Stimulated activated CD4-positive, alpha-beta T cell treated with anti-CD3 and anti-CD28 coated beads, Interleukin-4, amount 100 ng/mL, for 1 hour (primary cell): Measurements from ENCODE around the gene PLA2G2D.
"Not testable (repeated sequence)": the region's sequence is repeated elsewhere in the genome, so short reads cannot be mapped to it uniquely, and the experiment has no call there.

Experiments used
- DNase-seq: peaks from one replicate; pipeline ENCODE4 v3.0.0-alpha.2; 2020

PLA2G2D gene

DNA sequence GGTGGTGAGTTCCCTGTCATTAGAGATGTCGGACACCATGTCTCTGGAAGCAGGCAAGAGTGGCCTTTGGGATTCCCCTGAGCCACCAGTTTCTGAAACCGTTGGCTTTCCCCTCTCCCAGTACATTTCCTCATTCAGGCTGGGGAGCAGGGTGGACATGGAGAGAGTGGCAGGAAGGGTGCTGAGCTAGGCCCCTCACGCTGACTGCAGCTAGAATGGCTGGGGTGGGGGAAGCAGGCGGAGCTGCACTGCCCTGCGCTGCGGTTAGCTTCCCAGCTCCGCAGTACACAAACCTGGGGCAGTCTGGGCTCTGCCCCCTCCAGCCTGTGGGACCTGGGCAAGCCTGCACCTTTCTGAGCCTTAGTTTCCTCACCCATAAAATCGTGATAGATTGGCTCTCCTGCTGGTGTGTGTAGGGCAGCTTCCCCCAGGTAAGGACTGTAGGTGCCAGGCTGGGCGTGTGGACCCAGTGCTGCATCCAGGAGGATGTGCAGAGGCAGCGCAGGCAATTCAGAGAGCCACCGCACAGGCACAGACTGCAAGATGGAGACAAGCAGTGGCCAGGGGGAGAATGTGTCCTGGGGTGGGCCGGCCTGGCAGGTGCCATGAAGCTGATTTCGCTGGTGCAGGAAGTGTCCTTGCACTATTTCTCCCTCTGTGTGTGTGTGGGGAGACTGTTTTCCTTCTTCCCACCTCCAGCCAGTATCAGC, 22.8 kb upstream of the PLA2G2D start:
- no peak for DNase-seq

DNA sequence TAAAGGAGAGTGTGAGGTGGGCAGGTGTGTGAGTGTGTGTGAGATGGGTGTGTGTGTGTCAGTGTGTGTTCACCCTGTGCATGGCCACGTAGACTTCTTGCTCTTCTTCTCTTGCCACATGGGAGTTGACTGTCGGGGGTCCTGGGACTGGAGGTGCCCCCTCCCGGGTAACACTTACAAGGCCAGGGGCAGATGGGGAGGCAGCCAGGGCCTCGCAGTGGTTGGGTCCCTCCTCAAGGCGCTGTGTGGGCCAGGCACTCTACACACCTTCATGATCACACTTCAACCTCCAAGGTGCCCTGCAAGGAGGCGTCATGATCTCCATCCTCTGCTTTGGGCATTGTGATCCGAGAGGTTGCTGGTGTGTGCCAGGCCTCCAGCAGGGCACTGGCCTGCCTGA, 22.1 kb upstream of the PLA2G2D start:
- no peak for DNase-seq

DNA sequence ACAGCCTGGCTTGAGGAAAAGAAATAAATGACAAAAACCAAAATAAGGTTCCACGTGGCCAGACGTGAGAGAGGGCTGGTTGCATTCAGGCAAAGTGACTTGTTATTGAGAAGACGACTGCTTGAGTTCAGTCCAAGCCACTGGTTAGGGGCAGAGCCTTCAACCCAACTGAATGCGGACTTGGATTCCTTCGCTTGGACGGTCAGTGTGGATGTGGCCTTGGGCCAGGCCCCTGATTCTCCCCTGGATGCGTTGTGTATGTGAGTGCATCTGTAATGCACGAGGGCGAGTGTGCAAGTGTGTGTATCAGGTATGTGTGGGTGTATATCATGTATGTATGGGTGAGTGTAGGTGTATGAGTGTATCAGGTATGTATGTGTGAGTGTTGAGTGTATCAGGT, 21.7 kb upstream of the PLA2G2D start:
- no peak for DNase-seq

DNA sequence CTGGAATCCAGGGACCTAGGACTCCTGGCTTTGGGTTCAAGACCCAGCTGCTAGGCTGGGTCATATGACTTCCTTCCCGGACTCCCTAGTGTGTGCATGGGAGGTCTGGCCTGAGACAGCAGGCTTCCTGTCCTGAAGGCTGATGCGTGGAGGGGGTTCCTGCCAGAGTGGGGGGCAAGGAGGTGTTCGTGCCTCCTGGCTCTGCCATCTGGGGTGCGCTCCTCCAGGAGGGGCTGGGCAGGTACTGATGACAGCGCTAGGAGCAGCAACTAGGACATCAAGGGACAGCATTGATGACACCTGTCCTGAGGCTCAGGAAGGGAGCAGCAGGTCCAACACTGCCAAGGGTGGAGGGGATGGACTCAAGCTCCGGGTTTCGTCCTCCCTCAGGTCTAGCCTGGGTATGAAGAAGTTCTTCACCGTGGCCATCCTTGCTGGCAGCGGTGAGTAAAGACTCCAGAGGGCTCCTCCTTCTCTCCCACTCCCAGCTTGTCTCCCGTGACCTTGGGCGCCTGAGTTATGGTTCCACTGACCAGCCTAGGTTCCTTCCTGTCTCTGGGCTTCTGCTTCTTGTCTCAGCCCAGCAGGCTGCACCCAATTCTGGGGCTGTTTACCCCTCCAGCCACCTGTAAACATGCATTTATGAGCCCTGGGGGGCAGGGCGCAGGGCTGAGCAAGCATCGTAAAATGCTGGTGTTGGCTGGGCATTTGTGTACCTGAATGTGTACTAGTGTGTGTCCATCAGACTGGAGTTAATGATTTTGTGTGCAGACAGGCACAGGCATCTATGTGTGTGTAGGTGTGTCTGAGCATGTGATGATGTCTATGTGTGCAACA, 20.7 kb upstream of the PLA2G2D start:
- DNase-seq, result no peak

DNA sequence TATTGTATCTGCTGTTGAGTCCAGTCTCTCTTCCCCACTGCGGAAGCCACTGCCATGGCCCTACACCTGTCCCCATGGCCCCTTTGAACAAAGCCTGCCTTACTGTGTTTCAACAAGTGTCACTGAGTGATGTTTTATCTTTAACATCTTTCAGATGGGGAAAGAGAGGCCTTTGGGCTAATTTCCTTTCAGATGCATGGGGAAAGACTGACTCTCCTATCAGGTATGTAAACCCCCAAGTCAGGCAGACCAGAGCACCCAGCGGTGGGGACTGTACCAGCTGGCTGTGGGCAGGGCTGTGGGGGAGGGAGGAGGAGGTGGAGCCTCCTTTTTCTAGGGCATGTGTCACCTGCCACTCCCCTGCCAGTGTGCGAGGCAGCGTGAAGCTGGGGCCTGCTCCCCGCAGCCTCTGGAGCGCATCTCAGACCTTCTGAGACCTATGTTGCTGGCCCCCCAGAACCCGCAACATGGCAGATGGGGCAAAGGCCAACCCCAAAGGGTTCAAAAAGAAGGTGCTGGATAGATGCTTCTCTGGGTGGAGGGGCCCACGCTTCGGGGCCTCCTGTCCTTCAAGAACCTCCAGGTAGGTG, 19.7 kb upstream of the PLA2G2D start, which contains the start of gene PLA2G2F:
PLA2G2F (plus strand) TSS at position 363 of the 590 bp plus-strand sequence; CDS start at position 468, 105 bp downstream.
- no peak for DNase-seq

DNA sequence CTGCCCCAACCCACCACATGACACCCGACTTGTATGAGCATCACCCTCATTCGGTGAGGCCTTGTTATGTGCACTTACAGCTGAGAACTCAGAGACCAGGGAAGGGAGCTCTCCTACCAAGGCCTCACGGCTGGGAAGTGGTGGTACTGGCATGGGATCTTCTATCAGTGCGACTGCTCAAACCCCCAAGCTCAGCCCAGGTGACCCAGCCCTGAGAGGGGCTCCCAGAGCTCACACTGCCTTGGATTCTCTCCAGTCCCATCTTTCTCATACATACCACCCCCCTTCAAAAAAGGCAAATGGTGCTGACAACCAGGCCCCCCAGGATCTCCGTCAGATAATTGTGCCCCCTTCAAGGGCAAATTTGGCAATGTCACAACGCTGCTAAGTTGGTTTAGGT, 19.0 kb upstream of the PLA2G2D start:
- no peak for DNase-seq

DNA sequence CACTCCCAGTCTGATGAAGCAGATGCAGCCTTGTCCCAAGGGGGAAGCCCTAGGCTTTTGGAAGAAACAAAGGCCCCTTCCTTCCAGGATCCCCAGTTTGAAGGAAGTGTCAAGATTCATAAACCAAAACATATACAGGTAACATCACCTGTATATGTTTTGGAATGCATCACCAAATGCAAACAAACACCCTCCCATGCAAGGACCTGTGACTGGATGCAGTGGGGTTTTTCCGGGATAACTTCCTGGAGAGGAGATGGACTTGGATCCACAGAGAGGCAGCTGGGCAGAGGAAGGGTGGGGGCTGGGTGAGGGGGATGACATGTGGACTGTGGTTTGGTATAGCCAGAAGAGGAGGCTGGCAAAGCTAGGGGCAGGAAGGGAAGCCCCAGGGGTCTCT, 18.3 kb upstream of the PLA2G2D start:
- DNase-seq, result no peak

DNA sequence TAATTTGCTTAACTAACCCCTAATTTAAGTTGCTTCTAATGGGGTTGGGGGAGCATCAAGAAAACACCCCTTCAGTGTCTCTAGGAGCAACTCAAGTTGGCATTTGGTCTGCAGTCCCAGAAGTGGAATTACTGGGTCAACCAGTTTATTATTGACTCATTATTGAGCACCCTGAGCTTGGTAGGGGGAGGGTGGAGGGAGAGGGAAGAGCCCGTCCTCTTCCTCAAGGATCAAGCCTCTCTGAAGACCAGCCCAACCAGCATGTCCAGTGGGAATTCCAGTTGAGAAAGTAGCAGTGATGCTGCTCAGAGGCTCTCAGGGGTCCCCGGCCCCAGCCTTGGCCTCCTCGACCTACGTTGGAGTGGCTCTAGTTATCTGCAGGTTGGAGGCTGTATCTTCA, 17.7 kb upstream of the PLA2G2D start:
- DNase-seq, result no peak

DNA sequence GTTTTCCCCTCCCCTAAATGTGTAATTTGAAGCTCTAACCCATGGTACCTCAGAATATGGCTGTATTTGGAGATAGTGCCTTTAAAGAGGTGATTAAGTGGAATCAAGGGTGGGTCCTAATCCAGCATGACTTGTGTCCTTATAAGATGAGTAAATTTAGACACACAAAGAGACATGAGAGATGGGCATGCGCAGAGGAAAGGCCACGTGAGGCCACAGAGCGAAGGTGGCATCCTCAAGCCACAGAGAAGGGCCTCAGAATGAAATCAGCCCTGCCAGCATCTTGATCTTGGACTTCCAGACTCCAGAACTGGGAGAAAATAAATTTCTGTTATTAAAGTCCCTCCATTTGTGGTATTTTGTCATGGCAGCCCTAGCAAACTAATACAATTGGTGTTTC, 16.9 kb upstream of the PLA2G2D start:
- no peak for DNase-seq

DNA sequence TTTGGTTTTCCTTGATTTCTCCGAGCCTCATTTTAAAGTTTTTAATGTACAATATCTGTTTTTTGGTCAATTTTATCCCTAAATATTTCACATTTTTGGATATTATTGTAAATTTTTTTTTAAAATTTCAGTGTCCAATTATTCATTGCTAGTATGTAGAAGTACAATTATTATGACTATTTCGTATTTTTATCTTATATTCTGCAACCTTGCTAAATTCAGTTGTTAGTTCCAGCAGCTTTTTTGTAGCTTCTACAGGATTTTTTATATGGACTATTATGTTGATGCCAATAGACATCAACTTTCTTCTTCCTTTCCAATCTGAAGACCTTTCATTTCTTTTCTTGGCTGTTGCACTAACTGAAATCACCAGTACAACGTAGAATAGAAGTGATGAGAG, 15.7 kb upstream of the PLA2G2D start:
- no peak for DNase-seq

DNA sequence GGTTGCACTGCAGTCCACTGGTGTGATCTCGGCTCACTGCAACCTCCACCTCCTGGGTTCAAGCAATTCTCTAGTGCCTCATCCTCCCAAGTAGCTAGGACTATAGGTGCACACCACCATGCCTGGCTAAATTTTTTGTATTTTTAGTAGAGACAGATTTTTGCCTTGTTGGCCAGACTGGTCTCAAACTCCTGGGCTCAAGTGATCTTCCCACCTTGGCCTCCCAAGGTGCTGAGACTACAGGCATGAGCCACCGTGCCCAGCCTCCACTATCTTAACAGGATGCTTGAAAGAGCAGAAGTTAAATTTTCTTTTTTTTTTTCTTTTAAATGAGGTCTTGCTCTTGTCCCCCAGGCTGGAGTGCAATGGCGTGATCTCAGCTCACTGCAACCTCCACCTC, 11.2 kb upstream of the PLA2G2D start:
- not testable (repeated sequence) for DNase-seq

DNA sequence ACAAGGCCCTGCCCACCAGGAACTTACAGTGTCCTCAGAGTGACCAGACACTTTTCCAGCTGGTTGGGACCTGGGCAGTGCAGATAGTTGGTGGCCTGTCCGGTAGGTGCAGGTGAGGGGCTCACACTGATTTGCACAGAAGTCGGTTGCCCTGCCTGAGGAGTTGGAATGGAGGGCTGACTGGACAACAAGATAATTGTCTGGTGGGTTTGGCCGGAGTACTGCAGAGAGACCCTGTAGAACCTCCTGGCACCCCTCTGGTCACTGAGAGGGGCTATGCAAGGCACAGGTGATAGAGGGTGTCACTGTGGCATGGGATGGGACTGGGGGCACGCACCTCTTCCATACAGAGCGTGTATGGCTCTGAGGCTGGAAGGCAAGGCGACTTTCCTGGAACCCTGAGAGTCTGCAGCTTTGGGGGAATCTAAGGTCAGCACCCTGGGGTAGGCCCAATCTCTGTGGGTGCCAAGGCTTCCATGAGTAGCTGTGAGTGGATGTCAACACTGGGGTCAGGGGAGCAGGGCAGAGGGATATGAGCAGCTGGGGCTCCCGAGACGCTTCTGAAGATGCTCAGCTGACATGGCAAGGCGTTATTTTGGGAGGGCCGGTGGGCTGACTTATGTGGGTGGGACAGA, 7.6 kb upstream of the PLA2G2D start:
- DNase-seq, result no peak

DNA sequence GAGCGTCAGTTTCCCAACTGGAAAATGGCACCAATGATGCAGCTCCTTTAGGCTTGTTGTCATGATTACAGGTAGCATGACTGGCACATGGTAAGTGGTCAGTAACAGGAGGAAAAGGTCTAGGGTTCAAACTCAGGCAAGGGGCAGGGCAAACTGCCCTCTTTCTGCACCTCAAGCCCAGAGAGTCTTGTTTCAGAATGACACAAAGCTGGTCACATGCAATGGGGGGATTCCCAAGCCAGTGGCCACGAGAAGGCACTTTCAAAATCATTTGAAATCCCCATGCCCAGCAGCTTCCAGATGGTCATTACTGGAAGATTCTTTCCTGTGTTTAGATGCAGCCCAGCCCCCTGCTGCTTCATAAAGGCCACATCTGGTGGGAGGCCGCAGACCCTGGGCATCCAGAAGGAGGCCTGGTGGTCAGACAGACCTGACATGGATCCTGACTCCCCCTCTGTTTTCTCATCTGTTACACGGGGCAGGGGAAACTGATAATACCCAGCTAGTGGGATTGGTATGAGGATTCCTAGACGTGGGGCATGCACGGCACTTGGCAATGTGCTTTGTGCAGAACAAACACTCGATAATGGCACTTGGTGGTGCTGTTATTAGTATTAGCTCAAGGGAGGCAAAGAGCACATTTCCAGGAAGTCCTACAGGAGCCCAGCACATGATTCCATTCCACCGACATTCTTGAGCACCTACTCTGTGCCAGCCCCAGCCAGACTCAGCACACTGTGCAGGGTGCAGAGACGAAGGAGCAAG, 6.9 kb upstream of the PLA2G2D start:
- no peak for DNase-seq

DNA sequence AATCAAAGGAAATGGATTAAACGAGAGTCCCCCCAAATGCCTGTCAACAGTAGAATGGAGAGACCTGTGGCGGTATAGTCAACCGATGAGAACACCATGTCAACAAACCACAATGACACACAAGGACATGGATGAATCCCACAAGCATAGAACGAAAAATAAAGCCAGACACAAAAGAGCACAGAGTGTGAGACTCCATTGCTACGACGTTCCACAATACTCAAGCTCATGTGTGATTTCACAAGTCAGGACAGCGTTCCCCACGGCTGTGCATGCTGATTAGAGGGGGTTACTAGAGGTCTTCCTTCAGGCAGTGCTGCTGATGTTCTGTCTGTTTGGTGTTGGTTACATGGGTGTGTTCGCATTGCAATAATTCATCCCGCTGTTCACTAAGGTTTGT, 5.8 kb upstream of the PLA2G2D start:
- DNase-seq, result no peak

DNA sequence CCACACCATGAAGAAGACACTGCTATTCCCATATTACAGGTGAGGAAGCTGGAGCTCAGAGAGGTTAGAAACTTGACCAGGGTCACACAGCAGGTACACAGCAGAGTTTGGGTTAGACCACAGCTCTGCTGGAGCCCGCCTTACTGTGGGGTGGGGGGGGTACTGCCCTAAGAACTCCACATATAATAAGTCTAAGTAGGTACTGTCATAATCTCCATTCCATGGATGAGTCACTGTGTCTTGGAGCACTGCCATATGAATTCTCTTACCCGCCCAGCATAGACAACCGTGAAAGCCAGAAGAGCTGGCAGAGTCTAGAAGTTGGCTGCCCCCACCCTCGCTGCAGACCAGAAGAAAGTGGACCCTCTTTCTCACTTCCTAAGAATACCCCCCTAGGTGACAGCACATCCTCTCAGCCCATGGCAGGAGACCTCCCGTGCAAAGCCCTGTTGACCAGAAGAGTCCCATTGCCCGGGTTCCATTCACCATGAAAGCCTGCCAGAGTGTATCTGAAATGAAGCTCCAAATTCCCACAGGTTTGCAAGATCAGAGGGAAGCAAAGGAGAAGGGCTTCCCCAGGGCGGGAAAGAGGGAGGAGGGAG, 5.2 kb upstream of the PLA2G2D start:
- no peak for DNase-seq

DNA sequence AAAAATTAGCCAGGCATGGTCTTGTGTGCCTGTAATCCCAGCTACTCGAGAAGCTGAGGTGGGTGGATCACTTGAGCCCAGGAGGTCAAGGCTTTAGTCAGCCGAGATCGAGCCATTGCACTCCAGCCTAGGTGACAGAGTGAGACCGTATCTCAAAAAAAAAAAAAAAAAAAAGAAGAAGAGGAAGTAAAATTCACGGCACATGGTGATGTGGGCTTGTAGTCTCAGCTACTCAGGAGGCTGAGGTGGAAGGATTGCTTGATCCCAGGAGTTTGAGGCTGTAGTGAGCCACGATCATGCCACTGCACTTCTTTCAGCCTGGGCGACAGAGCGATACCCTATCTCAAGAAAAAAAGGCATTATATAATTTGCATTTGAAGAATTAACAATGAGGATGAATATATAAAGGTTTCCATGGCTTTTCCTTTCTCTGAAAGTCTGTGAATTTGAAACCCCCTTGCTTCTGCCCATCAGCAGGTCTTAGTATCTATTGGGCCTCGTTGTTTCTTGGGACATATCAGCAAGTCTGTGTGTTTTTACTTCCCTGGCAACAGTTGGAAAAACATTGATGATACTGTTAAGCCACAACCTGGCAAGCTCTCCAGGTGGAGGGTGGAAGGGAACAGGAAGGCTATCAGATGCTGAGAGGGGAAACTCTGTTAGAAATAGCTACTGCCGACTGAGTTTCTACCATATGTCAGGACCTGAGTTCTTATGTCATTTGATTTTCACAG, 4.6 kb upstream of the PLA2G2D start:
- no peak for DNase-seq

DNA sequence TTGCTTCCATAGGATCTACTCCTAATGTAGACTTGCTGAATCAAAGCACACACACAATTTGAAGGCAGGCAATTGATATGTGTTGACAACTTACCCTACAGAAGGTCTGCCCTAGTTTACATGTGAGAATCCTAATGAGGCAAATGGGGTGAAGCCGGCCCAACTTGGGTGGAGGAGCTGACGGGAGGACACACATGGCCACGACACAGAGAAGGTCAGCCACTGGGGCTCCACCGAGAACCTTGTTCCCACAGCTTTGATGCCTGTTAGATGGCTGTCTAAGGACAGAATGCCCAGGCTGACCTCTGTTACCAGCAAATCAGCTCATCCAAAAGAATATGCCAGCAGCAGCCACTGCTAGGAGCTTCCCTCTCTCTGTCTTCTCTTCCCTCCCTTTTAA, 1.5 kb upstream of the PLA2G2D start:
- DNase-seq, result no peak

DNA sequence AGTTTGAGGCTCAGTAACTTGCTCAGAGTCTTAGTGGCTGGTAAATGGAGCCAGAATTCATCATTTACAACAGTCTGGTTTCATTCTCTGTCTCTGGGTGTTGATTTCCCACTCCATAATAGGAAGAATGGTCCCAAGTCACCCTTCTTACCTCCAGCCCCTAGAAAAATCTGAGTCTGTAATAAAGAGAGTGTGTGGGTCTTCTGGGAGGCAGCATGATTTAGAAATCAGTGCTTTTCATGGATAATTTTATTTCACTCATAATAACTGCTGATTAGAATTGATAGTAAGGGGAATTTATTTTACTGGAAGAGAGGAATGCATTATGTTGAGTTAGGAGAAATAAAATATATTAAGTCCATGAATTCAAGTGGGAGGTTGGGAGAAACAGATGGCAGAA, 2.1 kb downstream of the PLA2G2D start:
- no peak for DNase-seq

DNA sequence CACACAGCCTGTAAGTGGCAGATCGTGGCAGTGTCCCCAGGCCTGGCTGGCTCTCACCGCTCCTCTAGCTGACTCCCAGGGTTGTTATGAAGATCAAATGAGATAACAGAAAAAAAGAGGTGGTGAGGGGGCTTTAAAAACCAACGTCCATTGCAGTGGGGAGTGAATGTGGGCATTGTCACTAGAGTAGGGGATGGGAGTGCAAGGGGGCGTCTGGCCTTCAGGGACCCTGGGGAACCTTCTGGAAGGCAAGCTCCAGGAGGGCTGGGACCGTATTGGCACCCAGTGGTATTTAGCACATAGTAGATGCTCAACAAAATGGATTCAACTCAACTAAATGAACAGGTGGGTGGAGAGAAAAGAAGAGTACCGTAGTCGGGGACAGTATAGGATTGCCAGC, 3.4 kb downstream of the PLA2G2D start:
- no peak for DNase-seq

DNA sequence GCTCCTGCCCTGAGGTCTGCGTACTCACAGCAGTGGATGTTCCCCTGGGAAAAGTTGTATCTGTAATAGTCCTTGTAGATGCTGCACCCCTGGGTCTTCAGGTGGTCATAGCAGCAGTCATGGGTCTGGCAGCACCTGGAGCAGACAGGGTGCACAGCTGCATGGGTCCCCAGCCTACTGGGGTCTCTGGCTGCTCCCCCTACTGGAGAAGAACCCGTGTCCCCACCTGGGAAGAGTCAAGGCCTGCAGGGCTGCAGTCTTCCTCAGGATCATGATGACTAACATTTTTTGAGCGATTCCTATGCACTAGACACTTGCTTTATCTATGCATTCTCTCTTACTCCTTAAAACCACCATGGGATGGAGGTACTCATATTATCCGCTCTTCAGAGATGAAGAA, 3.9 kb downstream of the PLA2G2D start:
- DNase-seq, result no peak

DNA sequence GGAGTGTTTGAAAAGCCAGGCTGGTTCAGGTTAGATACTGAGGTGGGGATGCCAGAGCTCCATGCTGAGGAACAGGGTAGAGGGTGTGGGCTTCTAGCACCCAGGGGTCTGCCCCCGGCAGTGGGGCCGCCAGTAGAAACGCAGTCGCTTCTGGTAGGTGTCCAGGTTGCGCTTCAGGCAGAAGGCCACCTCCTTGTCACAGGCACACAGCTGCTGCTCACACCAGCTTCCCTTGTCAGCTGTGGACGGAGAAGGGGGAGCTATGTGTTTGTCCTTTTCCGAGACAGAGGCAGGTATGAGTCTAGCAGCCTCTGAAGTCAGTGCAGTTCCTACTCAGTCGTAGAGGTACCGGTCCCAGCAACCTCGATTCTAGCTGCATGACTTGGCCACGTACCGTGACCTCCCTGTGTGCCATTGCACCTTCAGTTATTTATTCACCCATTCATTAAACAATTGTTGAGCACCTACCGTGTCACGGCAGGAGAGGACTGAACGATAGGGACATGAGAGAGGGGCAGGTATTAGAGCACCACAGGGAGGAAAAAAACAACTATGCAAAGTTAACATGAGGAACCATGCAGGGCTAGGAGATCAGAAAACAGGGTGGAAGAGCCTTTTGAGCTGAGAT, 5.2 kb downstream of the PLA2G2D start:
- DNase-seq, result no peak
